GM18951 (cell line): ENCODE results near the gene GFPT2.

Source experiments
- POLR2A ChIP-seq: IDR thresholded peaks from 4 replicates; pipeline ENCODE4 v1.6.1; 2011; ENCODE audit warnings: mild to moderate bottlenecking; ENCODE audit not compliant: insufficient read length, insufficient read depth; ENCODE audit errors: extremely low read depth
- in situ Hi-C: fragments of 300-500 bp; cut with MboI; formaldehyde crosslinking; loops from one replicate; pipeline ENCODE4 v1.12.0; 2022; ENCODE audit warnings: low sequenced_read_pairs, mixed read lengths, inconsistent platforms; ENCODE audit not compliant: unreplicated experiment

The GFPT2 gene

DNA sequence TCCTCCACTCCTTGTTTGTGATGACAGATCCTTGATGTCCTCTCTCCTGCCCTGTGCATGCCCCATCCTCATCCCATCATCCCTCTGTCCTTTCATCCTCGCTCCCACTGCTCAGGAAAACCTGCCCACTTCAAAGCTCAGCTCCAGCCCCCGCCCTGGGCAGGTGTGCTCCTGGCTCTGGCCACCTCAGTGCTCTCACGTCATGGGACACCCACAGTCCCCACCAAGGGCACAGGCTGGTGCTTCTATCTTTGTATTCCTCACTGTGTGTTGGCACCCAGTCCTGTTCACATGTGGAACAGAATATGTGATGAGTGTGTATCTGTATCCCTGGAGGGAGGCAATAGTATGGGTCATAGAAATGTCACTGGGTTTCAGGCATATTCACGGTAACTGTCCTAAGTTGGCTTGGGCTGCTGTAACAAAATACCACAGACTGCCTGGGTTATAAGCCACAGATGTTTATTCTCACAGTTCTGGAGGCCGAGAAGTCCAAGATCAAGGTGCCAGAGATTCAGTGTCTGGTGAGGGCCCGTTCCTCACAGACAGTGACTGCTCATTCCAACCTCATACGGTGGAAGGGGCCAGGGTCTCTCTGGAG lies 13.5 kb downstream of the GFPT2 start:
- TF ChIP-seq POLR2A = no peak
- in situ Hi-C loops = no loop called here

DNA sequence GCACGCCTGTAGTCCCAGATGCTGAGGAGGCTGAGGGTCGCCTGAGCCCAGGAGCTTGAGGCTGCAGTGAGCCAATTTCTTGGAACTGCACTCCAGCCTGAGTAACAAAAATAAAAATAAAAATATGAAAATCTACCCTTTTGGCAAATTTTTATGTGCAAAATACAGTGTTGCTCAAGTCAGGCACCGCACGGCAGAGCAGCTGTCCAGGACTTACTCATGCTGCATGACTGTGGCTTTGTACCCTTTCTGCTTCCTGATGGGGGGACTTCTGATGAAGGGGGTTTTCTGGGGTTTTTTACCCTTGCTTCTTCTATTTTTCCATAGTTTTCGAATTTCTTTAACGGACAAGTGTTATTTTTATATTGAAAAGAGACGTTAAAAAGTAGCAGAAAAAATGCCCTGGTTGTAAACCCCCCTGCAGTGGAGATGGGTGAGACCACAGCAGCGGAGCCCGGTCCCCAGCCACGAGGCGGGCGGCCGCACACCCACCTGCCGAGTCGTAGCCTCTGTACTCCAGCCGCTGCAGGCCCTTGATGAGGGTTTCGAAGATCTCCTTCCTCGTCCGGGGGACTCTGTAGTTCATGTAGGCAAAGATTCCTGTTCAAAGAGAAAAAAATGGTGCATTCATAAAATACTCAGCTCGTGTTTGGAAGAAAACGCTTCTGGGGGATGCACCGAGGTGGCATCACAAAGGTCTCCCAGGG lies 15.0 kb downstream of the GFPT2 start:
- no peak for TF ChIP-seq POLR2A
- in situ Hi-C loops = no loop called here

- in situ Hi-C loops = no loop called here
- no peak for TF ChIP-seq POLR2A
Measured at GRCh38 chr5:180336234-180337020, 16.7 kb downstream of the GFPT2 start.

DNA sequence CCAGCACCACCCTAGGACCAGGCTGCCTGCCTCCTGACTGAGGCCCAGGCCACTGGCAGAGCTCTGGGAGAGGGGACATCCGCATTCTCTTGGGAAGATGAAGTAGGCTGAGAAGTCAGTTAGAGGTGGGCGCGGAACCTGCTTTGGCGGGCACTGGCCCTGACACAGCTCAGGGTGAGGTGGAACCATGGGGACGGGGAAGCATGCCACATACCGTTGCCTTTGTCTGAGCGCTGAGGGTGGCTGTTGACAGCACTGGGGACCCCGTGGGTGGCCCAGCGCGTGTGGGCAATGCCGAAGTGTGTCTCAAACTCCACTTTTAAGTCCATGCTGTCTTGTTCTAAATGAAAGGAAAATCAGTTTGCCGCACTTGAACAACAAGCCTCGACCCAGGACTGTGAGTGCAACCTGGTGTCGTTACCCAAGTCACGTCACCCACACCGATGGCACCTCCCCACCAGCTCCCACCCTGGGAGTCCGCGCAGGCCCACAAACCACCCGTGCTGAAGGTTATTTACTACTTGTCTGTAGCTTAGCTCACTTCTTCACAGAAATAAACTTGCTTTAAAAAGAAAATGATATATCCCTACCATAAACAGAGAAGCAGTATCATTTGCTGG lies 17.4 kb downstream of the GFPT2 start:
- TF ChIP-seq POLR2A = no peak
- in situ Hi-C loops = no loop called here

GRCh38 chr5:180334751-180335613 lies 18.2 kb downstream of the GFPT2 start:
- in situ Hi-C loops = no loop called here
- no peak for TF ChIP-seq POLR2A

DNA sequence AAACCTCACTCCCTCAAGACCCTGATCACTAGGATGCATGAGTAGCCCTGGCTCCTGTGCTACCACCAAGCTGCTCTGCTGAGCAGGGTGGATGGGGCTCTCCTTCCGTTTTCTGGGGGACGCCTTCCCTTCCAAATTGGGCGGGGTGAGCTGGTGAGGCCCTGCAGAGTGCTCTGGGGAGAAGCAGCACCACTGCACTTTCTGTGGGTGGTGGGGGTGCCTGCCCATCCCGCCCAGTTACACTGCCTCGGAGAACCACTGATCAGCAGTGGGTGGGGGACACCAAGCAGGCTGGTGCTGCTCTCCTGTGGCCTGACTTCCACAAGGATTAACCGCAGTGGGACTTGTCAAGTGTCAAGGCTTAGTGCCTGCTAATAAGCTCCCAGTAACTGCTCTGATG lies 19.0 kb downstream of the GFPT2 start:
- in situ Hi-C loops = no loop called here
- no peak for TF ChIP-seq POLR2A

- TF ChIP-seq POLR2A = no peak
- in situ Hi-C loops = no loop called here
Measured at GRCh38 chr5:180333661-180334060, 19.5 kb downstream of the GFPT2 start.

- TF ChIP-seq POLR2A = no peak
- in situ Hi-C loops = no loop called here
Measured at GRCh38 chr5:180332861-180333260, 20.3 kb downstream of the GFPT2 start.

DNA sequence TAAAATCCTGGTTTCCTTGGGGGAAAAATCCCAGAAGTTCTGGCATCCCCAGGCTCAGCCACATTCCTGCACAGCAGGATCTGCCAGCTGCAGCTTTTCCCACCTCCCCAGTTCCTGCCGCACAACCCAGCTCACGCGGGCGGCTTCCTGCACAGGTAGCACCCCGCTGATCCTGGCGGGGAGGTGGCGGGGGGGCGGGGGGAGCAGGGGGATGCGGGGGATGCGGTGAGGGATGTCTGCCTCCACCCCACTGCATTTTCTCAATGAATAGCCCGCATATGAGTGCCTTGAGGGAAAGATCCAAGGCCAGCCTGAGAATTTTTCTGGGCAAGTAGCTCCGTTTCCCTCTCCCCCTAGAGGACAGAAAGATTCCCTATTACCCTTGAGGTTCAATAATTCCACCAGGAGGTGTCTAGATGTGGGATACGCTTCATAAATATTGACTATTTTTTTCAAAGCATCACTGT lies 21.1 kb downstream of the GFPT2 start:
- TF ChIP-seq POLR2A = no peak
- in situ Hi-C loops = no loop called here

DNA sequence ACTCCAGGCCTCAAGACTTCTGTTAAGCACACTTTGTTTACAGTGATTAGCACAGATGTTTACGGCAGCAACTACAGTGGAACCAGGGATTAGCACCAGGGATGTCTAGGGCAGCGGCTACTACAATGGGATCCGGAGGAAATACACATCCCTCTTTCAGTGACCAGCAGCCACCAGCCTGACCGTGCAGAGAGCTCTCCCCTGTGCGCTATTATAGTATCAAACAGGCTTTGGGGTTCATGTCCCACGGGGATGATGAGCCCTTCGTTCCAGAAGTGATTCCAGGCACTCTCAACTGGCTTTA lies 21.5 kb downstream of the GFPT2 start:
- no peak for TF ChIP-seq POLR2A

GRCh38 chr5:180330810-180331646 lies 22.1 kb downstream of the GFPT2 start:
- no peak for TF ChIP-seq POLR2A
- in situ Hi-C loops = no loop called here

More for the DNA sequence above, 21.5 kb downstream of the GFPT2 start:
- in situ Hi-C loops = no loop called here

DNA sequence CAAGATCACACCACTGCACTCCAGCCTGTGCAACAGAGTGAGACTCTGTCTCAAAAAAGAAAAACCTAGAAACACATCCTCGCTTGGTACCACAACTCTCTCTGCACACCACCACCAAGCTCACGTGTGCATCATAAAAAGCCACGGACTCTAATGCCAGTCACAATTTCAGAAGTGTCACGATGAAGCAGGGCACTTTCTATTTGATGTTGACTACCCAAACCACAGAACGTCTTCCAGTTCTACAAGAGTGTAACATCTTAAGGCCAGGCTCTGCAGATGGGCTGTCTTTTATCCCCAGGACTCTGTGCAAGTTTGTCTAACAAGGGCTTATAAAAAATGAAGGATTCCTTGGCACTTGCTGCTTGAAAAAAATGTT lies 22.9 kb downstream of the GFPT2 start:
- TF ChIP-seq POLR2A = no peak
- in situ Hi-C loops = no loop called here

GRCh38 chr5:180329606-180330269 lies 23.4 kb downstream of the GFPT2 start:
- in situ Hi-C loops = no loop called here
- no peak for TF ChIP-seq POLR2A
